ENCODE data around the gene RPS14. TPM values are rescaled to one million over a fixed set of nuclear protein-coding genes. Genes with fewer than 3 reads are reported as not detected.

The RPS14 gene
- total RNA-seq, 4 donors from 2014 or later: 1,684 to 3,537 (median 3,314) TPM

DNA sequence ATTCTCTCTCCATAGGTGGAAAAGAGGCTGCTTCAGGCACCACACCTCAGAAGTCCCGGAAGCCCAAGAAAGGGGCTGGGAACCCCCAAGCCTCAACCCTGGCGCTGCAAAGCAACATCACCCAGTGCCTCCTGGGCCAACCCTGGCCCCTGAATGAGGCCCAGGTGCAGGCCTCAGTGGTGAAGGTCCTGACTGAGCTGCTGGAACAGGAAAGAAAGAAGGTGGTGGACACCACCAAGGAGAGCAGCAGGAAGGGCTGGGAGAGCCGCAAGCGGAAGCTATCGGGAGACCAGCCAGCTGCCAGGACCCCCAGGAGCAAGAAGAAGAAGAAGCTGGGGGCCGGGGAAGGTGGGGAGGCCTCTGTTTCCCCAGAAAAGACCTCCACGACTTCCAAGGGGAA lies 53.3 kb downstream of the RPS14 start:
- TF ChIP-seq POLR2A (IDR thresholded peaks at IDR 0.05) (no peak), POLR2AphosphoS5 (IDR thresholded peaks at IDR 0.05) (no peak), EP300 (IDR thresholded peaks at IDR 0.05) (no peak)
- TF ChIP-seq, protein P1, sequence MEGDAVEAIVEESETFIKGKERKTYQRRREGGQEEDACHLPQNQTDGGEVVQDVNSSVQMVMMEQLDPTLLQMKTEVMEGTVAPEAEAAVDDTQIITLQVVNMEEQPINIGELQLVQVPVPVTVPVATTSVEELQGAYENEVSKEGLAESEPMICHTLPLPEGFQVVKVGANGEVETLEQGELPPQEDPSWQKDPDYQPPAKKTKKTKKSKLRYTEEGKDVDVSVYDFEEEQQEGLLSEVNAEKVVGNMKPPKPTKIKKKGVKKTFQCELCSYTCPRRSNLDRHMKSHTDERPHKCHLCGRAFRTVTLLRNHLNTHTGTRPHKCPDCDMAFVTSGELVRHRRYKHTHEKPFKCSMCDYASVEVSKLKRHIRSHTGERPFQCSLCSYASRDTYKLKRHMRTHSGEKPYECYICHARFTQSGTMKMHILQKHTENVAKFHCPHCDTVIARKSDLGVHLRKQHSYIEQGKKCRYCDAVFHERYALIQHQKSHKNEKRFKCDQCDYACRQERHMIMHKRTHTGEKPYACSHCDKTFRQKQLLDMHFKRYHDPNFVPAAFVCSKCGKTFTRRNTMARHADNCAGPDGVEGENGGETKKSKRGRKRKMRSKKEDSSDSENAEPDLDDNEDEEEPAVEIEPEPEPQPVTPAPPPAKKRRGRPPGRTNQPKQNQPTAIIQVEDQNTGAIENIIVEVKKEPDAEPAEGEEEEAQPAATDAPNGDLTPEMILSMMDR (IDR thresholded peaks at IDR 0.05): no peak
- no peaks in the 10 kb centered on the region for H3K27me3 ChIP-seq

DNA sequence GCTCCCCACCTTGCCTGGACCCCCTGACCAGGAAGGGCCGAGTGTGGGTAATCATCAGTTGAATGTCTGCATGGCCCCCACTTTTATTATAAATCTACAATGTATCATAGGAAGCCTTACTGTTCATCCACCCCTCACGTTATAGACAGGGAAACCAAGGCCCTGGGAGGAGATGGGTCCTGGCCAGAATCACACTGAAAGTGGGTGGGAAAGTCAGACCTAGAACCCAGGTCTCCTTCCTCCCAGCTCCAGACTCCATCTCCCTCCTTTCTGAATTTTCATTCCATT lies 53.9 kb downstream of the RPS14 start:
- TF ChIP-seq POLR2AphosphoS5 (IDR thresholded peaks at IDR 0.05) (no peak), POLR2A (IDR thresholded peaks at IDR 0.05) (no peak), EP300 (IDR thresholded peaks at IDR 0.05) (no peak)
- TF ChIP-seq, protein P1 (IDR thresholded peaks at IDR 0.05): no peak
- Histone ChIP-seq H3K27ac (no peak overlapping the region), H3K36me3 (peaks cover 98% of the 10 kb centered on the region), H3K27me3 (no peaks in the 10 kb centered on the region), H3K4me3 (no peak overlapping the region), H3K9me3 (no peaks in the 10 kb centered on the region), H3K4me1 (no peaks in the 10 kb centered on the region)
- 90% methylated on average over 2 of the region's 2 CpGs for WGBS
- no peak for DNase-seq (ENCODE audit: low spot score in 2 of 2)

More for the DNA sequence above, 53.3 kb downstream of the RPS14 start:
- Histone ChIP-seq H3K9me3 (no peaks in the 10 kb centered on the region), H3K4me3 (no peak overlapping the region), H3K4me1 (no peaks in the 10 kb centered on the region), H3K27ac (no peak overlapping the region), H3K36me3 (peaks cover 92% of the 10 kb centered on the region)
- DNase-seq (ENCODE audit: low spot score in 2 of 2): no peak
- WGBS: 95% methylated on average over 7 of the region's 7 CpGs

DNA sequence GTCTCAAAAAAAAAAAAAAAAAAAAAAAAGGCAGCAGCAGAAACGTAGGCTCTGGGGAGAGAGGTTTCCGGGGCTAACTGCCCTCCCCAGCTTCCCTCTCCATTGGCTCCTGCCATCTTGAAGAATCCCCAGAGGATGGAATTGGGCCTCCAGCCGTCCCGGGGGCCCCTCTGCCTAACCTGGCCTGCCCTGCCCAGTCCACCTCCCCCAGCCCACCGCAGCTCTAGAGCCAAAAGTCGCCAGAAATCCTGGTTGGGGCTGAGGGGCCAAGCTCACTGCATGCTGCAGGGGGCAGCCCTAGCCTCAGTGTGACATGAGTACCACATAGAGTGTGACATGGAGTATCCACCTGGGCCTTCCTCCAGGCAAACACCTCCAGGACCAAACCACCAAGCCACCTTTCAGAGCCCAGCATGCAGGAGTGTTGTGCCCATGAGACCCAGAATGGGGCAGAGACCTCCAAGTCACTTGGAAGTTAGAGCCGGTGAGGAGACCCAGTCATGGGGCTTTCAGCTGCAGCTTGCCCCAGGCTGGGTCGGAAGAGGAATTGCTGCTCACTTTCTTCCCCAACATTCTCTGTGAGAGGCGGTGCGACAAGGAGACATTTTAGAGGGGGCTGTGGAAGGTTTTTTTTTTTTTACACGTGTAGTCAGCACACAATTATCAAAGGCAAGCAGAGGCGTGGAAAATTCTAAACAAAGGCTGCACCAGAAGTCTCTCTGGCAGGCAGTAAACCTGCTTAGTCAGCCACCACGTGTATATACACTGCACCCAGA lies 54.4 kb downstream of the RPS14 start:
- WGBS: 69% methylated on average over 13 of the region's 13 CpGs
- no peaks in the 10 kb centered on the region for H3K9me3 ChIP-seq
- H3K27ac ChIP-seq: no peak overlapping the region
- H3K27me3 ChIP-seq: no peaks in the 10 kb centered on the region
- no peak for DNase-seq (ENCODE audit: low spot score in 2 of 2)
- TF ChIP-seq POLR2A (IDR thresholded peaks at IDR 0.05): no peak
- TF ChIP-seq, protein P1 (IDR thresholded peaks at IDR 0.05): no peak
- no peak for TF ChIP-seq EP300 (IDR thresholded peaks at IDR 0.05)
- no peak for TF ChIP-seq POLR2AphosphoS5 (IDR thresholded peaks at IDR 0.05)
- H3K4me1 ChIP-seq: no peaks in the 10 kb centered on the region
- no peak overlapping the region for H3K4me3 ChIP-seq
- H3K36me3 ChIP-seq: peaks cover 98% of the 10 kb centered on the region

DNA sequence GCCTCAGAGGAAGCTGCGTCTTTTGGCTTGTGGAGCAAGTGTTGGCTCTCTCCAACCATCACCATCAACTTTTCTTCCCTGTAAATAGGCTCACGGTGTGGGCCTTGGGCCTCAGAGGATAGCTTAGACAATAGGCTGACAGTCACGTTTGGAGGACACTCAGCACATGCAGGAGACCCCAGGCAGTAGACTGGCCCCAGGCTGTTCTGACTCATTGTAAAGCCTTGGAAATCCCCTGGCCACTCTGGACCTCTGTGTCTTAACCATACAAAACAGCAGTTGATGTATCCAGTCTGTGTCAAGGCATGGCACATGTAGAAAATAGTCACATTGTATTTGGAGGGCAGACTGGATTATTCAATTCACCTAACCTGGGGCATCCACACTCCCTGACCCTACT lies 55.4 kb downstream of the RPS14 start:
- 64% methylated on average over 2 of the region's 3 CpGs for WGBS
- Histone ChIP-seq H3K4me3 (no peak overlapping the region), H3K9me3 (no peaks in the 10 kb centered on the region), H3K36me3 (peaks cover 98% of the 10 kb centered on the region), H3K27me3 (no peaks in the 10 kb centered on the region), H3K4me1 (no peaks in the 10 kb centered on the region), H3K27ac (no peak overlapping the region)
- DNase-seq (ENCODE audit: low spot score in 2 of 2): no peak
- TF ChIP-seq POLR2AphosphoS5 (IDR thresholded peaks at IDR 0.05) (no peak), POLR2A (IDR thresholded peaks at IDR 0.05) (no peak), EP300 (IDR thresholded peaks at IDR 0.05) (no peak)
- TF ChIP-seq, protein P1 (IDR thresholded peaks at IDR 0.05): no peak

DNA sequence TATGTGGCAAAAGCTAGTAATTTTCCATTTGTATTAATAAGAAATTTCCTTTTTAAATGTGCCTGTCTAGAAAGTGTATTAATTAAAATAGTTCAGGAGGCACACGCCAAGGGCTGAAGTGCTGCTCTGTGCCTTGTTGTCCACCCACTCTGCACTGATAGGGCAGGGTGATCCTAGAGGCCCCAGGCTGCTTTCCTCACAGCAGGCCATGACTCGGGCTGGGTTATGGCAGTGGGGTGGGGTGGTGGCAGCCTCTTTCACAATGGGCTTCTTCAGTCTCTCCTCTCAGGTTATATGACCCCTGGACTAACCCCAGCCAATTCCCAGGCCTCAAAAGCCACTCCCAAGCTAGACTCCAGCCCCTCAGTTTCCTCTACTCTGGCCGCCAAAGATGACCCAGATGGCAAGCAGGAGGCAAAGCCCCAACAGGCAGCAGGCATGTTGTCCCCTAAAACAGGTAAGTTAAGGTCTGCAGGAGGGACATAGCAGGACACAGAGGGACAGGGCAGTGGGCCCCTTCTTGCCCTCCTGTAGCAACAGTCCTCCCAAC lies 56.4 kb downstream of the RPS14 start:
- no peaks in the 10 kb centered on the region for H3K27me3 ChIP-seq
- H3K27ac ChIP-seq: no peak overlapping the region
- WGBS: 75% methylated on average over 3 of the region's 3 CpGs
- no peak overlapping the region for H3K4me3 ChIP-seq
- H3K4me1 ChIP-seq: no peaks in the 10 kb centered on the region
- peaks cover 97% of the 10 kb centered on the region for H3K36me3 ChIP-seq
- TF ChIP-seq POLR2AphosphoS5 (IDR thresholded peaks at IDR 0.05) (no peak), POLR2A (IDR thresholded peaks at IDR 0.05) (no peak), EP300 (IDR thresholded peaks at IDR 0.05) (no peak)
- TF ChIP-seq, protein P1 (IDR thresholded peaks at IDR 0.05): no peak
- DNase-seq (ENCODE audit: low spot score in 2 of 2): no peak
- no peaks in the 10 kb centered on the region for H3K9me3 ChIP-seq
